A673 (cell line): ENCODE data around the gene CYTH3.

Experiments
- EZH2 ChIP-seq: fragments of 200-600 bp; sonication (generic); IDR thresholded peaks from 2 replicates; pipeline ENCODE4 v1.6.1; 2017; ENCODE audit warnings: borderline replicate concordance, low read depth, mild to moderate bottlenecking, mixed read lengths, antibody characterized with exemption, low read length; ENCODE audit not compliant: poor library complexity, severe bottlenecking
- TF ChIP-seq, protein P1 (sequence below): fragments of 300-800, 200-600 bp; sonication (generic); conservative IDR thresholded peaks from 2 replicates; pipeline ENCODE4 v1.5.1; 2017; ENCODE audit warnings: low read depth, mild to moderate bottlenecking, antibody characterized with exemption, low read length, moderate library complexity, mixed read lengths

- no peak for TF ChIP-seq EZH2
- TF ChIP-seq, protein P1, sequence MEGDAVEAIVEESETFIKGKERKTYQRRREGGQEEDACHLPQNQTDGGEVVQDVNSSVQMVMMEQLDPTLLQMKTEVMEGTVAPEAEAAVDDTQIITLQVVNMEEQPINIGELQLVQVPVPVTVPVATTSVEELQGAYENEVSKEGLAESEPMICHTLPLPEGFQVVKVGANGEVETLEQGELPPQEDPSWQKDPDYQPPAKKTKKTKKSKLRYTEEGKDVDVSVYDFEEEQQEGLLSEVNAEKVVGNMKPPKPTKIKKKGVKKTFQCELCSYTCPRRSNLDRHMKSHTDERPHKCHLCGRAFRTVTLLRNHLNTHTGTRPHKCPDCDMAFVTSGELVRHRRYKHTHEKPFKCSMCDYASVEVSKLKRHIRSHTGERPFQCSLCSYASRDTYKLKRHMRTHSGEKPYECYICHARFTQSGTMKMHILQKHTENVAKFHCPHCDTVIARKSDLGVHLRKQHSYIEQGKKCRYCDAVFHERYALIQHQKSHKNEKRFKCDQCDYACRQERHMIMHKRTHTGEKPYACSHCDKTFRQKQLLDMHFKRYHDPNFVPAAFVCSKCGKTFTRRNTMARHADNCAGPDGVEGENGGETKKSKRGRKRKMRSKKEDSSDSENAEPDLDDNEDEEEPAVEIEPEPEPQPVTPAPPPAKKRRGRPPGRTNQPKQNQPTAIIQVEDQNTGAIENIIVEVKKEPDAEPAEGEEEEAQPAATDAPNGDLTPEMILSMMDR: no peak
Observed at GRCh38 chr7:6136475-6136874, 135.9 kb downstream of the CYTH3 start.
